K562 (cell line): Measurements from ENCODE around the gene COPS6. TPM values are rescaled to one million over a fixed set of nuclear protein-coding genes. Genes with fewer than 3 reads are reported as not detected.

Experiments used
- CGGBP1 ChIP-seq: fragments of 250-450 bp; sonication (Bioruptor Pico); IDR thresholded peaks from 2 replicates; pipeline ENCODE4 v1.9.0; 2021; ENCODE audit warnings: mild to moderate bottlenecking
- HDAC8 ChIP-seq: fragments of 450-650 bp; IDR thresholded peaks from 2 replicates; pipeline ENCODE4 v1.6.1; 2016; ENCODE audit warnings: mild to moderate bottlenecking, missing genetic modification characterization, moderate library complexity, missing compliant biosample characterization
- SMARCA4 ChIP-seq: fragments of 450-650 bp; IDR thresholded peaks from 2 replicates; pipeline ENCODE4 v1.6.1; 2016
- ZBTB40 ChIP-seq, 2 experiments: fragments of 450-650 bp in 1 of 2; sonication (generic) in 1 of 2; formaldehyde crosslinking in 1 of 2; IDR thresholded peaks; 2 replicates each; pipeline versions ENCODE4 v1.7.1 to v1.9.0; 2016 to 2022; ENCODE audit warnings: inconsistent platforms in 1 of 2, mild to moderate bottlenecking in 1 of 2, missing genetic modification reagents in 1 of 2
- ZBTB7A ChIP-seq: IDR thresholded peaks from 2 replicates; pipeline ENCODE4 v1.6.1; 2011; ENCODE audit warnings: low read depth, mild to moderate bottlenecking, low read length, moderate library complexity, borderline replicate concordance; ENCODE audit not compliant: control insufficient read depth
- ZNF318 ChIP-seq, 2 experiments: fragments of 450-650 bp; IDR thresholded peaks; 2 replicates each; pipeline ENCODE4 v1.6.1; 2016; ENCODE audit warnings: mild to moderate bottlenecking in 2 of 2, borderline replicate concordance in 1 of 2, low read depth in 1 of 2, moderate library complexity in 1 of 2
- ZNF696 ChIP-seq: fragments of 250-450 bp; sonication (Bioruptor Pico); conservative IDR thresholded peaks from 2 replicates; pipeline ENCODE4 v1.4.0; 2020; ENCODE audit warnings: mild to moderate bottlenecking, moderate library complexity
- ZNF764 ChIP-seq: fragments of 250-450 bp; sonication (Bioruptor Pico); IDR thresholded peaks from 2 replicates; pipeline ENCODE4 v1.4.0; 2020; ENCODE audit warnings: low read depth, mild to moderate bottlenecking, moderate library complexity
- polyA plus RNA-seq, 8 experiments: library from polyadenylated mRNA; depleted of rRNA in 4 of 8; stranded (reverse) in 5 of 8; unstranded in 3 of 8; fragments of >200 nt; fragmentation: Nextera tagmentation in 2 of 8; fragmentation: Illumina TruSeq in 1 of 8; extraction: Ambion mirVana in 2 of 8; extraction: Trizol in 1 of 8; gene quantifications; 2 replicates each; pipeline versions ENCODE4 v1.2.1 to v1.2.3, GENCODE V29; 2011 to 2014; ENCODE audit warnings: inconsistent platforms in 1 of 8, missing spikeins in 1 of 8
- total RNA-seq, 7 experiments: library from RNA; depleted of rRNA in 6 of 7; stranded (reverse); fragments of >200 nt in 6 of 7; fragmentation: Illumina TruSeq in 2 of 7; extraction: Trizol in 2 of 7; gene quantifications; 2 replicates each; pipeline versions ENCODE4 v1.2.1 to v1.2.3, GENCODE V29; 2011 to 2021; ENCODE audit warnings: low replicate concordance in 1 of 7

COPS6 gene
- total and polyA plus RNA-seq, 9 of the 15 experiments (the other 6 are each of a cell fraction or from before 2014, with no cell fraction given), result 63.0 to 331 (median 168) TPM

- peak; percentile 4; the same call in 1 of the 2 replicates for TF ChIP-seq ZBTB40 (IDR thresholded peaks at IDR 0.05)
- TF ChIP-seq ZBTB40 (CRISPR knock-in tag; IDR thresholded peaks at IDR 0.05), result no peak
- TF ChIP-seq ZNF696 (CRISPR knock-in tag), result no peak
- no peak for TF ChIP-seq ZNF764 (CRISPR knock-in tag)
- TF ChIP-seq ZBTB7A, result 0 out of 2 replicates have a peak, but pooled peaks have one; percentile 11
- TF ChIP-seq ZNF318 (IDR thresholded peaks at IDR 0.05; ENCODE audit: borderline replicate concordance in 1 of 2, low read depth in 1 of 2), result peak in 1 of 2 experiments; percentile 36; a peak in 1 of 4 replicates
- TF ChIP-seq SMARCA4, result peak; percentile 16; the same call in 1 of the 2 replicates
- TF ChIP-seq HDAC8 (tag), result no peak
- TF ChIP-seq CGGBP1 (CRISPR knock-in tag), result 0 out of 2 replicates have a peak, but pooled peaks have one; percentile 16
These were observed 5.8 kb upstream of the COPS6 start (continued) for GRCh38 chr7:100082978-100083377.
